CD4-positive, CD25-positive, alpha-beta regulatory T cell (primary cell): ENCODE measurements around the gene CCDC12. TPM values are rescaled to one million over a fixed set of nuclear protein-coding genes. Genes with fewer than 3 reads are reported as not detected.
A peak's percentile ranks its signal among the peaks of the same experiment; 100 is the strongest.

Experiments
- ATAC-seq, 2 donors: fragments of 150-1000 bp; cut with Tn5 transposase; one replicate each; pipeline ENCODE4 v1.10.0; 2021; ENCODE audit warnings: low read depth in 2 of 2, moderate number of reproducible peaks in 2 of 2, moderate library complexity in 1 of 2
- DNase-seq, 3 donors: peaks; one replicate each; pipeline versions ENCODE4 v3.0.0 to v3.0.0-alpha.2; 2012 to 2022; ENCODE audit warnings: mixed read lengths in 1 of 3
- H3K27ac ChIP-seq: one replicate; pipeline ENCODE4 v1.7.0; 2013; ENCODE audit warnings: mild to moderate bottlenecking, low read length; ENCODE audit not compliant: insufficient read depth, poor library complexity, severe bottlenecking
- H3K27me3 ChIP-seq: one replicate; pipeline ENCODE4 v1.7.0; 2013; ENCODE audit warnings: low read length; ENCODE audit not compliant: control insufficient read depth, insufficient read depth
- H3K36me3 ChIP-seq: one replicate; pipeline ENCODE4 v1.7.0; 2013; ENCODE audit warnings: mild to moderate bottlenecking, low read length, moderate library complexity; ENCODE audit not compliant: control insufficient read depth, insufficient read depth
- H3K4me1 ChIP-seq: 2 replicates; pipeline ENCODE4 v1.7.0; 2013; ENCODE audit warnings: mild to moderate bottlenecking, low read length; ENCODE audit not compliant: insufficient read depth, control insufficient read depth, poor library complexity, severe bottlenecking
- H3K4me3 ChIP-seq: one replicate; pipeline ENCODE4 v1.7.0; 2013; ENCODE audit warnings: low read depth, mild to moderate bottlenecking, low read length, moderate library complexity
- H3K9me3 ChIP-seq, 2 experiments: 1 replicate in 1 of 2; 2 replicates in 1 of 2; pipeline ENCODE4 v1.7.0; 2013; ENCODE audit warnings: low read length in 2 of 2, mild to moderate bottlenecking in 1 of 2, moderate library complexity in 1 of 2; ENCODE audit not compliant: control insufficient read depth in 2 of 2
- H3K27ac Mint-ChIP-seq, 3 donors: one replicate each; pipeline ENCODE4 v1.8.0; 2020 to 2022; ENCODE audit warnings: mild to moderate bottlenecking in 3 of 3, mixed read lengths in 3 of 3, moderate library complexity in 2 of 3
- H3K27me3 Mint-ChIP-seq: one replicate; pipeline ENCODE4 v1.8.0; 2022; ENCODE audit warnings: mild to moderate bottlenecking, mixed read lengths
- H3K36me3 Mint-ChIP-seq: one replicate; pipeline ENCODE4 v1.8.0; 2020; ENCODE audit warnings: mixed read lengths
- H3K4me1 Mint-ChIP-seq, 4 donors: one replicate each; pipeline ENCODE4 v1.8.0; 2020 to 2022; ENCODE audit warnings: mixed read lengths in 4 of 4, mild to moderate bottlenecking in 1 of 4
- H3K4me3 Mint-ChIP-seq, 4 donors: one replicate each; pipeline ENCODE4 v1.8.0; 2020 to 2022; ENCODE audit warnings: mild to moderate bottlenecking in 4 of 4, mixed read lengths in 4 of 4, moderate library complexity in 3 of 4
- H3K9me3 Mint-ChIP-seq, 7 donors: one replicate each; pipeline ENCODE4 v1.8.0; 2020 to 2022; ENCODE audit warnings: mixed read lengths in 7 of 7, mild to moderate bottlenecking in 3 of 7, moderate library complexity in 2 of 7
- polyA plus RNA-seq, 4 donors: library from polyadenylated mRNA; unstranded; fragments of 300-500 nt; fragmentation: Illumina TruSeq; gene quantifications; one replicate each; pipeline ENCODE4 v1.2.3, GENCODE V29; 2021
- total RNA-seq: library from RNA; stranded (reverse); gene quantifications from one replicate; pipeline ENCODE4 v1.2.3, GENCODE V29; 2022

The CCDC12 gene
- total and polyA plus RNA-seq, 5 donors from 2014 or later, result 71.8 to 116 (median 104) TPM

DNA sequence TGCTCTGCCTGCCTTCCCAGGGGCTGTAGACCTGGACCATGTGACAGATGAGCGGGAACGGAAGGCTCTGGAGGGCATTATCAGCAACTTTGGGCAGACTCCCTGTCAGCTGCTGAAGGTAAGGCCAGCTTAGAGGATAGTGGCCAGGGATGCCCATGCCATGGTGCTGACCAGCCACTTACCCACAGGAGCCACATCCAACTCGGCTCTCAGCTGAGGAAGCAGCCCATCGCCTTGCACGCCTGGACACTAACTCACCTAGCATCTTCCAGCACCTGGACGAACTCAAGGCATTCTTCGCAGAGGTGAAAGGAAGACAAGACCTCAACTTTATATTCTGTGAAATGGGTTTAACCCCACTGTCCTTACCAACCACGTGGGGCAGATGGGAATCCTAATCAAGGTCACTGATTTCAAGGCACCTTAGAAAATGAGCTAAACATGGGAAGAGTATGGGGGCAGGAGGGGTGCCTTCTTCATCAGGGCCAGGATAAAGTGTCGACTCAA, 29.7 kb upstream of the CCDC12 start:
- Histone ChIP-seq H3K9me3 (no peaks in the 10 kb centered on the region), H3K4me3 (no peak overlapping the region), H3K27ac (no peak overlapping the region), H3K27me3 (no peaks in the 10 kb centered on the region), H3K4me1 (peaks cover 13% of the 10 kb centered on the region), H3K36me3 (peaks cover 63% of the 10 kb centered on the region)
- peaks cover 0 to 16% (median 4%) of the 10 kb centered on the region in 4 donors for H3K4me1 Mint-ChIP-seq
- H3K4me3 Mint-ChIP-seq, result peak overlapping the region in 1 of 4 donors; percentile 47
- peaks cover 25% of the 10 kb centered on the region for H3K36me3 Mint-ChIP-seq
- no peaks in the 10 kb centered on the region for H3K27me3 Mint-ChIP-seq
- DNase-seq (no peak), ATAC-seq (no peak)
- H3K27ac Mint-ChIP-seq, result peak overlapping the region in 1 of 3 donors; percentile 69
- H3K9me3 Mint-ChIP-seq, result no peaks in the 10 kb centered on the region

GRCh38 chr3:47005212-47006144, 28.9 kb upstream of the CCDC12 start:
- H3K9me3 ChIP-seq, result no peaks in the 10 kb centered on the region
- DNase-seq (no peak), ATAC-seq (no peak)
- H3K27ac Mint-ChIP-seq, result peak overlapping the region in 1 of 3 donors; percentile 69
- peak overlapping the region in 1 of 4 donors; percentile 2 for H3K4me3 Mint-ChIP-seq
- no peaks in the 10 kb centered on the region for H3K27me3 Mint-ChIP-seq
- peaks cover 13% of the 10 kb centered on the region for H3K4me1 ChIP-seq
- no peak overlapping the region for H3K27ac ChIP-seq
- no peaks in the 10 kb centered on the region for H3K27me3 ChIP-seq
- peaks cover 25% of the 10 kb centered on the region for H3K36me3 Mint-ChIP-seq
- H3K4me1 Mint-ChIP-seq, result peaks cover 0 to 10% (median 3%) of the 10 kb centered on the region in 4 donors
- H3K4me3 ChIP-seq, result no peak overlapping the region
- peaks cover 70% of the 10 kb centered on the region for H3K36me3 ChIP-seq
- H3K9me3 Mint-ChIP-seq, result no peaks in the 10 kb centered on the region

DNA sequence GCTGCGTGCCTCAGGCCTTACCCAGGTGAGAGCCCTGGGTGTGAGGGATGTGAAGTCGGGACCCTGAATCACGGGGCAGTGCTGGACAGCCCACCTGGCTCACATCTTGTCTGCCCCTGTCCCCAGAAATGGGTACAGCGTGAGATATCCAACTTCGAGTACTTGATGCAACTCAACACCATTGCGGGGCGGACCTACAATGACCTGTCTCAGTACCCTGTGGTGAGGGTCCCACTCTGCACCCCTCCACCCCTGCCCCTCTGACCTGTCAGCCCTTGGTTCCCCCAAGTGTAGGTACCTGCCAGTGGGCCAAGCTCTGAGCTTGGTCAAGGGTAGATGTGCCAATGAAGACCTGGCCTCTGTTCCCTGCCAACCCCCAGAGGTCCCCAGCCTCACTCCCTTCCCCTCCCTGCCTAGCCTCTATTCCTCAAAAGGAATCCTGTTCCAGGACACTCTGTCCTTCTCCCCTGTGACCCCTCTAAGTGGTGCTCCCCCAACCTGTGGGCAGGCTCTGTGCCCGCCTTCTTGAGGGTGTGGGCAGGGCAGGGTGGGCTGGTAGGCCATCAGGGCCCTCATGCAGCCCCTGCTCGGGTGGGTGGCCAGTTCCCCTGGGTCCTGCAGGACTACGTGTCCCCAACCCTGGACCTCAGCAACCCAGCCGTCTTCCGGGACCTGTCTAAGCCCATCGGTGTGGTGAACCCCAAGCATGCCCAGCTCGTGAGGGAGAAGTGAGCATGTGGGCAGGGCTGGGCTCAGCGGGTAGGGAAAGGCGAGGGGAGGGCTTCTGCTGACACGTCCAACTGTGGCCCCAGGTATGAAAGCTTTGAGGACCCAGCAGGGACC, 28.0 kb upstream of the CCDC12 start:
- Mint-ChIP-seq H3K27ac (no peak overlapping the region), H3K27me3 (no peaks in the 10 kb centered on the region), H3K4me1 (peaks cover 0 to 6% (median 3%) of the 10 kb centered on the region in 4 donors), H3K36me3 (peaks cover 28% of the 10 kb centered on the region), H3K4me3 (no peak overlapping the region), H3K9me3 (no peaks in the 10 kb centered on the region)
- Histone ChIP-seq H3K27ac (no peak overlapping the region), H3K4me1 (peaks cover 9% of the 10 kb centered on the region), H3K36me3 (peaks cover 79% of the 10 kb centered on the region), H3K4me3 (no peak overlapping the region), H3K27me3 (no peaks in the 10 kb centered on the region), H3K9me3 (no peaks in the 10 kb centered on the region)
- ATAC-seq, result no peak
- no peak for DNase-seq

- Histone ChIP-seq H3K36me3 (peaks cover 88% of the 10 kb centered on the region), H3K27ac (no peak overlapping the region), H3K4me1 (peaks cover 4% of the 10 kb centered on the region), H3K9me3 (no peaks in the 10 kb centered on the region), H3K4me3 (no peak overlapping the region), H3K27me3 (no peaks in the 10 kb centered on the region)
- DNase-seq (no peak), ATAC-seq (no peak)
- H3K9me3 Mint-ChIP-seq, result no peaks in the 10 kb centered on the region
- no peaks in the 10 kb centered on the region for H3K27me3 Mint-ChIP-seq
- H3K4me3 Mint-ChIP-seq, result no peak overlapping the region
- H3K36me3 Mint-ChIP-seq, result peaks cover 28% of the 10 kb centered on the region
- H3K4me1 Mint-ChIP-seq, result peaks cover 0 to 6% (median 3%) of the 10 kb centered on the region in 4 donors
- no peak overlapping the region for H3K27ac Mint-ChIP-seq
Observed at GRCh38 chr3:47003461-47004368, 27.2 kb upstream of the CCDC12 start.

DNA sequence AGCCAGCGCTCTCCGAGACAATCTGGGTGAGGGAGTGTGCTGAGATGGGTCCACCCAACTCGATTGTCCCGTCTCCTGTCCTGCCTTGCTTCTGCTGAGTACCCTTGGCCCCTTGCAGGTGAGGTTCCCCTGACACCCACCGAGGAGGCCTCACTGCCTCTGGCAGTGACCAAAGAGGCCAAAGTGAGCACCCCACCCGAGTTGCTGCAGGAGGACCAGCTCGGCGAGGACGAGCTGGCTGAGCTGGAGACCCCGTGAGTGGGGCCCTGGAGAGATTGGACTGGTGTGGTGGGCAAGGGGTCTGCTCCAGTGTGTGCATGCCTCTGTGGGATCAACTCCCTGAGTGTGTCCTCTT, 26.5 kb upstream of the CCDC12 start:
- no peaks in the 10 kb centered on the region for H3K27me3 ChIP-seq
- ATAC-seq (no peak), DNase-seq (no peak)
- Mint-ChIP-seq H3K4me1 (peaks cover 0 to 8% (median 1%) of the 10 kb centered on the region in 4 donors), H3K9me3 (no peaks in the 10 kb centered on the region), H3K27ac (no peak overlapping the region), H3K27me3 (no peaks in the 10 kb centered on the region), H3K4me3 (no peak overlapping the region), H3K36me3 (peaks cover 34% of the 10 kb centered on the region)
- H3K4me3 ChIP-seq, result no peak overlapping the region
- no peak overlapping the region for H3K27ac ChIP-seq
- H3K4me1 ChIP-seq, result no peaks in the 10 kb centered on the region
- H3K9me3 ChIP-seq, result no peaks in the 10 kb centered on the region
- peaks cover 93% of the 10 kb centered on the region for H3K36me3 ChIP-seq

DNA sequence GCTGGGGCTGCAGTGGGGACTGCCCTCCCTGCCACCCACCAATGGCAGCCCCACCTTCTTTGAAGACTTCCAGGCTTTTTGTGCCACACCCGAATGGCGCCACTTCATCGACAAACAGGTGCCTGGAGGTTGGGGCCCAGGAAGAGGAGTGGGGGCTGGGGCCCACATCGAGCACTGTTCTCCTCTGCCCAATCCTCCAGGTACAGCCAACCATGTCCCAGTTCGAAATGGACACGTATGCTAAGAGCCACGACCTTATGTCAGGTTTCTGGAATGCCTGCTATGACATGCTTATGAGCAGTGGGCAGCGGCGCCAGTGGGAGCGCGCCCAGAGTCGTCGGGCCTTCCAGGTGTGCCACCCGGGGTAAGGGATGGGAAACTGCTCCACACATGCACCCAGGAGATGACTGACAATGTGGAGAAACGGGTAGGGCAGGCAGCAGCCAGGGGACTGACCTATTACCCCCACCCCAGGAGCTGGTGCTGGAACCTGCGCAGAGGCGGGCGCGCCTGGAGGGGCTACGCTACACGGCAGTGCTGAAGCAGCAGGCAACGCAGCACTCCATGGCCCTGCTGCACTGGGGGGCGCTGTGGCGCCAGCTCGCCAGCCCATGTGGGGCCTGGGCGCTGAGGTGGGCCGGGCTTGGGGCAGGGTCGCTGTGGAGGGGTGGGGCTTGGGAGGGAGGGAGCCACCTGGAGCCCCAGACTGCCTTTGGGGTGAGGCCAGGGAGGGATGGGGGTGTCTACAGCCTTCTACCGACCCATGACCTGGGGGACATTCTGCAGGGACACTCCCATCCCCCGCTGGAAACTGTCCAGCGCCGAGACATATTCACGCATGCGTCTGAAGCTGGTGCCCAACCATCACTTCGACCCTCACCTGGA, 25.9 kb upstream of the CCDC12 start:
- Mint-ChIP-seq H3K9me3 (no peaks in the 10 kb centered on the region), H3K4me1 (peaks cover 0 to 8% (median 2%) of the 10 kb centered on the region in 4 donors), H3K27ac (no peak overlapping the region), H3K36me3 (peaks cover 34% of the 10 kb centered on the region), H3K27me3 (no peaks in the 10 kb centered on the region), H3K4me3 (no peak overlapping the region)
- no peaks in the 10 kb centered on the region for H3K27me3 ChIP-seq
- no peak overlapping the region for H3K4me3 ChIP-seq
- DNase-seq, result no peak
- no peak overlapping the region for H3K27ac ChIP-seq
- H3K36me3 ChIP-seq, result peaks cover 95% of the 10 kb centered on the region
- no peaks in the 10 kb centered on the region for H3K9me3 ChIP-seq
- H3K4me1 ChIP-seq, result no peaks in the 10 kb centered on the region
- no peak for ATAC-seq
